ENCODE measurements around the gene AP5B1. TPM values are rescaled to one million over a fixed set of nuclear protein-coding genes. Genes with fewer than 3 reads are reported as not detected.
A peak's percentile ranks its signal among the peaks of the same experiment; 100 is the strongest.

AP5B1 gene
- total RNA-seq, 2 experiments from 2014 or later = 12.9 to 25.6 TPM

- Histone ChIP-seq H3K27ac (ENCODE audit: low read depth, low read length, poor library complexity, severe bottlenecking) (no peak overlapping the region), H3K9me3 (ENCODE audit: low read length) (no peaks in the 10 kb centered on the region), H3K36me3 (ENCODE audit: insufficient read depth, low read length) (no peaks in the 10 kb centered on the region), H3K79me2 (ENCODE audit: insufficient read depth, low read depth, low read length) (no peaks in the 10 kb centered on the region), H3K4me2 (ENCODE audit: low read length) (no peak overlapping the region), H3K4me1 (ENCODE audit: insufficient read depth, low read length, poor library complexity, severe bottlenecking) (peaks cover 24% of the 10 kb centered on the region), H3K4me3 (ENCODE audit: low read depth, low read length, poor library complexity, severe bottlenecking) (no peak overlapping the region), H3K9me2 (ENCODE audit: insufficient read depth, low read length) (no peaks in the 10 kb centered on the region), H2AFZ (ENCODE audit: low read length) (no peak overlapping the region), H4K20me1 (ENCODE audit: insufficient read depth, low read length) (no peaks in the 10 kb centered on the region)
- ChIA-PET CTCF (ENCODE audit: unreplicated experiment) (no interaction called here), POLR2A (no interaction called here)
- BruUV-seq (replicated peaks) = no TSS peak
- DNase-seq (ENCODE audit: low spot score) = no peak
- TF ChIP-seq EZH2phosphoT487 (IDR thresholded peaks at IDR 0.05; ENCODE audit: borderline replicate concordance, low read depth, low read length) = 0 out of 2 replicates have a peak, but pooled peaks have one; percentile 54
- TF ChIP-seq, protein P1, sequence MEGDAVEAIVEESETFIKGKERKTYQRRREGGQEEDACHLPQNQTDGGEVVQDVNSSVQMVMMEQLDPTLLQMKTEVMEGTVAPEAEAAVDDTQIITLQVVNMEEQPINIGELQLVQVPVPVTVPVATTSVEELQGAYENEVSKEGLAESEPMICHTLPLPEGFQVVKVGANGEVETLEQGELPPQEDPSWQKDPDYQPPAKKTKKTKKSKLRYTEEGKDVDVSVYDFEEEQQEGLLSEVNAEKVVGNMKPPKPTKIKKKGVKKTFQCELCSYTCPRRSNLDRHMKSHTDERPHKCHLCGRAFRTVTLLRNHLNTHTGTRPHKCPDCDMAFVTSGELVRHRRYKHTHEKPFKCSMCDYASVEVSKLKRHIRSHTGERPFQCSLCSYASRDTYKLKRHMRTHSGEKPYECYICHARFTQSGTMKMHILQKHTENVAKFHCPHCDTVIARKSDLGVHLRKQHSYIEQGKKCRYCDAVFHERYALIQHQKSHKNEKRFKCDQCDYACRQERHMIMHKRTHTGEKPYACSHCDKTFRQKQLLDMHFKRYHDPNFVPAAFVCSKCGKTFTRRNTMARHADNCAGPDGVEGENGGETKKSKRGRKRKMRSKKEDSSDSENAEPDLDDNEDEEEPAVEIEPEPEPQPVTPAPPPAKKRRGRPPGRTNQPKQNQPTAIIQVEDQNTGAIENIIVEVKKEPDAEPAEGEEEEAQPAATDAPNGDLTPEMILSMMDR (conservative IDR thresholded peaks at IDR 0.05; ENCODE audit: low read length) = no peak
- intact Hi-C loops (cut with micrococcal nuclease; ENCODE audit: unreplicated experiment) = no loop called here
These were observed 5.4 kb upstream of the AP5B1 start for GRCh38 chr11:65786008-65786785.

- Histone ChIP-seq H3K27ac (ENCODE audit: low read depth, low read length, poor library complexity, severe bottlenecking) (no peak overlapping the region), H3K4me1 (ENCODE audit: insufficient read depth, low read length, poor library complexity, severe bottlenecking) (peaks cover 22% of the 10 kb centered on the region), H3K36me3 (ENCODE audit: insufficient read depth, low read length) (no peaks in the 10 kb centered on the region), H4K20me1 (ENCODE audit: insufficient read depth, low read length) (no peaks in the 10 kb centered on the region), H3K4me3 (ENCODE audit: low read depth, low read length, poor library complexity, severe bottlenecking) (no peak overlapping the region), H3K9me3 (ENCODE audit: low read length) (no peaks in the 10 kb centered on the region), H3K79me2 (ENCODE audit: insufficient read depth, low read depth, low read length) (no peaks in the 10 kb centered on the region), H3K9me2 (ENCODE audit: insufficient read depth, low read length) (no peaks in the 10 kb centered on the region), H3K4me2 (ENCODE audit: low read length) (no peak overlapping the region), H2AFZ (ENCODE audit: low read length) (no peak overlapping the region)
- intact Hi-C loops (cut with micrococcal nuclease; ENCODE audit: unreplicated experiment) = no loop called here
- POLR2A ChIA-PET = no interaction called here
- no peak for DNase-seq (ENCODE audit: low spot score)
- BruUV-seq (replicated peaks) = no TSS peak
- TF ChIP-seq, protein P1 (conservative IDR thresholded peaks at IDR 0.05; ENCODE audit: low read length) = no peak
- TF ChIP-seq EZH2phosphoT487 (IDR thresholded peaks at IDR 0.05; ENCODE audit: borderline replicate concordance, low read depth, low read length) = no peak
- CTCF ChIA-PET (ENCODE audit: unreplicated experiment) = no interaction called here
These were observed 4.7 kb upstream of the AP5B1 start for GRCh38 chr11:65785319-65786007.
